ENCODE results near the gene ARHGEF19. TPM values are rescaled to one million over a fixed set of nuclear protein-coding genes. Genes with fewer than 3 reads are reported as not detected.
A peak's percentile ranks its signal among the peaks of the same experiment; 100 is the strongest.

The ARHGEF19 gene
- total RNA-seq, 2 donors from 2014 or later, result 1.5 to 4.8 TPM

- no peaks in the 10 kb centered on the region for H3K36me3 ChIP-seq
- H3K4me3 ChIP-seq, result no peak overlapping the region
- H3K27ac ChIP-seq, result peak overlapping the region; percentile 79 to 80
- peaks cover 0 to 47% of the 10 kb centered on the region in 2 donors for H3K4me1 ChIP-seq
- TF ChIP-seq CTCF (IDR thresholded peaks at IDR 0.05), result no peak
- H3K9me3 ChIP-seq, result no peaks in the 10 kb centered on the region
- peak; percentile 92 for DNase-seq (ENCODE audit: low spot score)
- no peaks in the 10 kb centered on the region for H3K27me3 ChIP-seq
Measured at GRCh38 chr1:16175610-16176553, 36.6 kb downstream of the ARHGEF19 start.

GRCh38 chr1:16174886-16175598 lies 37.4 kb downstream of the ARHGEF19 start:
- Histone ChIP-seq H3K4me1 (peaks cover 0 to 44% of the 10 kb centered on the region in 2 donors), H3K9me3 (no peaks in the 10 kb centered on the region), H3K27ac (peak overlapping the region; percentile 79 to 80), H3K4me3 (no peak overlapping the region), H3K36me3 (no peaks in the 10 kb centered on the region), H3K27me3 (no peaks in the 10 kb centered on the region)
- DNase-seq (ENCODE audit: low spot score), result no peak
- TF ChIP-seq CTCF (IDR thresholded peaks at IDR 0.05), result no peak

GRCh38 chr1:16174261-16174868 lies 38.1 kb downstream of the ARHGEF19 start:
- Histone ChIP-seq H3K27ac (peak overlapping the region; percentile 79 to 80), H3K9me3 (no peaks in the 10 kb centered on the region), H3K27me3 (no peaks in the 10 kb centered on the region), H3K4me1 (peaks cover 0 to 44% of the 10 kb centered on the region in 2 donors), H3K4me3 (no peak overlapping the region), H3K36me3 (no peaks in the 10 kb centered on the region)
- DNase-seq (ENCODE audit: low spot score), result no peak
- no peak for TF ChIP-seq CTCF (IDR thresholded peaks at IDR 0.05)

GRCh38 chr1:16173447-16174260 lies 38.8 kb downstream of the ARHGEF19 start:
- H3K9me3 ChIP-seq, result no peaks in the 10 kb centered on the region
- H3K36me3 ChIP-seq, result no peaks in the 10 kb centered on the region
- peaks cover 0 to 44% of the 10 kb centered on the region in 2 donors for H3K4me1 ChIP-seq
- H3K4me3 ChIP-seq, result no peak overlapping the region
- DNase-seq (ENCODE audit: low spot score), result no peak
- no peak for TF ChIP-seq CTCF (IDR thresholded peaks at IDR 0.05)
- H3K27ac ChIP-seq, result peak overlapping the region in 1 of 2 donors; percentile 31
- no peaks in the 10 kb centered on the region for H3K27me3 ChIP-seq

GRCh38 chr1:16172964-16173446 lies 39.4 kb downstream of the ARHGEF19 start:
- Histone ChIP-seq H3K36me3 (no peaks in the 10 kb centered on the region), H3K4me3 (no peak overlapping the region), H3K9me3 (no peaks in the 10 kb centered on the region), H3K4me1 (peaks cover 0 to 47% of the 10 kb centered on the region in 2 donors), H3K27me3 (no peaks in the 10 kb centered on the region), H3K27ac (peak overlapping the region in 1 of 2 donors; percentile 31)
- no peak for TF ChIP-seq CTCF (IDR thresholded peaks at IDR 0.05)
- peak; percentile 74 for DNase-seq (ENCODE audit: low spot score)

Data from right atrium auricular region (tissue), 2 donors.